ENCODE data around the gene IGFLR1.
"Not testable (repeated sequence)": the region's sequence is repeated elsewhere in the genome, so short reads cannot be mapped to it uniquely, and the experiment has no call there.

Gene IGFLR1

GRCh38 chr19:35704218-35704617, 38.0 kb downstream of the IGFLR1 start, which contains the start of gene ZBTB32:
TSS of gene ZBTB32 (plus strand) at chr19:35704558. CDS start at chr19:35714627, 10,069 bp downstream.
- no peak for DNase-seq

- no peak for DNase-seq
Measured at GRCh38 chr19:35703343-35703742, 38.9 kb downstream of the IGFLR1 start.

GRCh38 chr19:35702223-35703012, 39.8 kb downstream of the IGFLR1 start:
- peak; percentile 98 to 99 for DNase-seq

DNA sequence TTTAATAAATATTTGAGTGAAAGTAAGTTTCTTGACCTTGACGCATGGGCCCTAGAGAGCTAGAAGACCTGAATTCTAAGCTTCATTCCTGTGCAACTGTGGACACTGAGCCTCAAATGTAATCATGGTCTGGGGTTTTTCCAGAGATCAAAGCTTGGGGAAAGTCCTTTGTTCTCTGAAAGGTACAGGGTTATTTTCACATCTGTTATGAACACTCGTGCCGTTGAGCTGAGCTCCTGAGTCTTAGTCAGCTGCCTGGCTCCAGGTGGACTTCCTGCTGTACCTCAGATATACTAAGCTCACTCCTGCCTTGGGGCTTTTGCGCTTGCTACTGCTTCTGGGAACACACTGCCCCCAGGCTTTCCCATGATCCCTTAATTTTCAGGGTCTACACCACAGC, 45.4 kb downstream of the IGFLR1 start:
- DNase-seq, result no peak

DNA sequence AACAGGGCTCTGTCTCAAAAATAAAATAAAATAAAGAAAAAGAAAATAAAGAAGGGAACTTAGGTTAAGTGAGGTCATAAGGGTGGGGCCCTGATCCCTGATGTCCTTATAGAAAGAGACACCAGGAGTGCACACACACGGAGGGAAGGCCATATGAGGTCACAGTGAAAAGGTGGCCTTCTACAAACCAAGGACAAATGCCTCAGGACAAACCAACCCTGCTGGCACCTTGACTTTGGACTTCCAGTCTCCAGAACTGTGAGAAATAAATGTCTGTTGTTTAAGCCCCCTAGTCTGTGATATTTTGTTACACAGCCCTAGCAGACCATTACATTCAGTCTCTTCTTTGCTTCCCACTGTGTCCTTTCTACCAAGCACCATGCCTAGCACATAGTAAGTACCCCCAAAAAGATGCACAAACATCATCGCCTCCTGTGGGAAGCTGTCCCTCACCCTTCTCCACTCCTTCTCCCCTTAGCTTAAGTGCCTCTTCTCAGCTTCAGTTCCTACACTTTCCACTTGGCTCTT, 46.3 kb downstream of the IGFLR1 start:
- no peak for DNase-seq

DNA sequence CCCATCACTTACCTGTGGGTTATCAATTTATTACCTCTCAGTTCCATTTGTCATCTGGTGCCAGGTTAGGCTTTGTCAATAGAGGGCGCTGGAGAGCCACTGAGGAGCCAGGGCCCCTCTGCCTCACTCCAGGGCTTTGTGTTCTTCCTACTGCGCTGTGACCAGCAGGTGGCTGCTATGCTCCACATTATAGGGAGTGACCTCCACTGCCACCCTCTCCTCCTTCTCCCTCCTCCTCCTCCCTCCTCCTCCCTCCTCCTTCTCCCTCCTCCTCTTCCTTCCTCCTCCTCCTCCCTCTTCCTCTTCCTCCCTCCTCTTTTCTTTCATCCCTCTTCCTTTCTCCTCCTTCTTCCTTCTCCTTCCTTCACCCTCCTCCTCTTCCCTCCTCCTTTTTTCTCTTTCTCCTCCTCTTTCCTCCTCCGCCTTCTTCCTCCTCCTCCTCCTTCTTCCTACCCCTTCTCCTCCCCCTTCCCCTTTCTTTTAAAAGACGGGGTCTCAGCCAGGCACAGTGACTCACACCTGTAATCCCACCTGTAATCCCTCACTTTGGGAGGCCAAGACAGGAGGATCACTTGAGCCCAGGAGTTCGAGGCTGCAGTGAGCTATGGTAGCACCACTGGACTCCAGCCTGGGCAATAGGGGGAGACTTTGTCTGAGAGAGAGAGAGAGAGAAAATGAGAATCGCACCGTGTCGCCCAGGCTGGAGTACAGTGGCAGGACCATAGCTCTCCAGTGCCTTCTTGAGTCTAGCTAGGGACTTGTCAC, 48.2 kb downstream of the IGFLR1 start:
- DNase-seq, result peak; percentile 86 to 90

GRCh38 chr19:35693422-35693821, 48.8 kb downstream of the IGFLR1 start:
- DNase-seq, result no peak

DNA sequence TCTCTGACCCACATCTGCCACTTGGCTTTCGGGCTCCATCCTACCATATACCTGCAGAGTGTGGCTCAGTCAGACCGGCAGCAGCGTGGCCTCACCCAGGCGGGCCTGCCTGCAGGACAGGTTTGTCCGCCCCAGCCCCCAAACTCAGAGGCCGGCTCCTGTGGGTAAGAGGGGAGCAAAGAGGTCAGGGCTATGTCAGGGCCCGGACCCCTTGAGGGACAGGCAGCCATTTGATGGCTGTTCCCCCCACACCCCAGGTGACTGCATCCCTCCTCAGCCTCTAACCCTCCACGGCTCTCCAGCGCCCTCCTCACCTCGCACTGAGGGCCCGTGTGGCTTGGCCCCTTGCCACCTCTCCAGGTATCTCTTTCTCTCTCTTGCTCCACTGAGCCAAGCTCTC, 50.2 kb downstream of the IGFLR1 start:
- no peak for DNase-seq

DNA sequence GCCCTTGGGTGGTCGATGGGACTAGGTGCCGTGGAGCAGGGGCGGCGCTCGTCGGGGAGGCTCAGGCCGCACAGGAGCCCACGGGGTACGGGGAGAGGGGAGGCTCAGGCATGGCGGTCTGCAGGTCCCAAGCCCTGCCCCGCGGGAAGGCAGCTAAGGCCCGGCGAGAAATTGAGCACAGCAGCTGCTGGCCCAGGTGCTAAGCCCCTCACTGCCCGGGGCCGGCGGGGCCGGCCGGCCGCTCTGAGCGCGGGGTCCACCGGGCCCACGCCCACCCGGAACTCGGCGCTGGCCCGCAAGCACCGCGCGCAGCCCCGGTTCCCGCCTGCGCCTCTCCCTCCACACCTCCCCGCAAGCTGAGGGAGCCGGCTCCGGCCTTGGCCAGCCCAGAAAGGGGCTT, 51.1 kb downstream of the IGFLR1 start:
- DNase-seq, result not testable (repeated sequence)

GRCh38 chr19:35689836-35690235, 52.4 kb downstream of the IGFLR1 start:
- DNase-seq, result no peak

Data from NCI-H1930 (cell line).